DLD1 (cell line): ENCODE measurements around the gene PEX10.

Source experiments
- in situ Hi-C: cut with HindIII; loops from 2 replicates; pipeline ENCODE4 v1.10.0; 2017; ENCODE audit warnings: low sequenced_read_pairs

PEX10 gene

DNA sequence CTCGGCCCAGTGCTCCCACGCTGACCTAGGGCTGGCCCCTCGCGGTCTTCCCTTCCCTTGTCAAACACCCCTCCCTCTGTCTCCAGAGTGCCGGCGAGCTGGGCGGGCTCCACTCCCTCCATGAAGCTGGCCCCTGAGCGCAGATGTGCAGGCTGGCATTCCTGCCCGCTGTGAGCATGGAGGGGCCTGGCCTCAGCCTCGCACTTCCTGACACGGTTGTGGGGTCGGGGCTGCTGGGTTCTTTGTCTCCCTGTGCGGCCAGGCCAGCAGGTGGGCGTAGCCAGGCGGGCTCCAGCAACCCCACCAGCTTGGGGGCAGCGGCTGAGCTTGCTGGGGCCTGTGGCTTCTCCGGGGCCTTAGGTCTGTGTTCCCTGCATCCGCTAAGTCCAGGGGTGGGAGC lies 14.2 kb upstream of the PEX10 start:
- in situ Hi-C loops = loop anchor here (10.0 kb wide), 1 partner anchor 88 kb away; no protein-coding TSS in a partner anchor

DNA sequence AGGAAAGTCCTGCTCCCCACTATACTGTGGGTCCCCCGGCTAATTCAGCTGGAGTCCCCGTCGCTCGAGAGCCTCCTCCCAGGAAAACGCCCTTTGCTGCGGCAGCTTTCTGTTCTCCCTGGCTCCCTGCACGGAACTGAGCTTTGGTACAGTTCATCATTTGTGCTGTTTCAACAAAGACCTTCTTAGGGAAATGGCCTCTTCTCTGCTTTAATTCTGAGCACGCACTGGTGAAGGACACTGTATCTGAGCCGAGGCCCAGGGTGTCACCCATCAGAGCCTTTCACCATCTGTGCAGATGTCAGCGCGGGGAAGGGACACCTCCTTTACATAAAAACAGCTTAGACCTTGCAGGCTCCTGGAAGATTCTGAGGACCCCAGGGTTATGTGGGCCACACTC lies 13.5 kb upstream of the PEX10 start:
- in situ Hi-C loops = loop anchor here (10.0 kb wide), 1 partner anchor 89 kb away; no protein-coding TSS in a partner anchor

DNA sequence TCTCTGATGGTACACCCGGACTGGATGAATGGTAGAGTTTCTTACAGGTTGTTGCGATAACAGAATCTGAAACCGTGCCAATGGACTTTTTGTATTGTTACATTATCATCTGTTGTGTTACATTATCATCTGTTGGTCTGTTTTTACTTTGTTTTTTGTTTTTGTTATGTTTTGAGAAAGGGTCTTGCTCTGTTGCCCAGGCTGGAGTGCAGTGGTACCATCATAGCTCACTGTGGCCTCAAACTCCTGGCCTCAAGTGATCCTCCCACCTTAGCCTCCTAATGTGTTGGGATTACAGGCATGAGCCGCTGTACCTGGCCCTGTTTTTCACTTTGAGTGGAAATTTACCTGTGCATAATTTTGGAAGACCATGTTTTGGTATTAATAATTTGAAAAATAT lies 10.2 kb upstream of the PEX10 start:
- in situ Hi-C loops = loop anchor here (10.0 kb wide), 1 partner anchor 92 kb away; no protein-coding TSS in a partner anchor

DNA sequence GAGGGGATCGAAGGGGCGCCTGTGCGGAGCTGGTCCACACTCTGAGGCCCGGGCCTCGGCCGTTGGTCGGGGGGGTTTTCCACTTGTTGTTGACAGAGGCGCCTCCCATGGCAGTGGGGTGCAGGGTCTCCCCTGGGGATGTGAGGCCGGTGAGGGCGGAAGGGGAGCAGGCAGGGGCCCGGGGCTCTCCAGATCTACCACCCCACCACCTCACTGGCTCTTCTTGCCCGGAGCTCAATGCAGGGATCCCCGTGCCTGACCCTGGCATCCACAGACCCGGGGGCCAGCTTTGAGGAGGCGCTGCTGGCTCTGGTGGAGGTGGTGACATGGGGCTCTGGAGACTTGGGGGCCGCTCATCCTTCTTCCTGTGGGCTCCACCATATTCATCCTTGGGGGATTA lies 7.1 kb upstream of the PEX10 start:
- in situ Hi-C loops = no loop called here

DNA sequence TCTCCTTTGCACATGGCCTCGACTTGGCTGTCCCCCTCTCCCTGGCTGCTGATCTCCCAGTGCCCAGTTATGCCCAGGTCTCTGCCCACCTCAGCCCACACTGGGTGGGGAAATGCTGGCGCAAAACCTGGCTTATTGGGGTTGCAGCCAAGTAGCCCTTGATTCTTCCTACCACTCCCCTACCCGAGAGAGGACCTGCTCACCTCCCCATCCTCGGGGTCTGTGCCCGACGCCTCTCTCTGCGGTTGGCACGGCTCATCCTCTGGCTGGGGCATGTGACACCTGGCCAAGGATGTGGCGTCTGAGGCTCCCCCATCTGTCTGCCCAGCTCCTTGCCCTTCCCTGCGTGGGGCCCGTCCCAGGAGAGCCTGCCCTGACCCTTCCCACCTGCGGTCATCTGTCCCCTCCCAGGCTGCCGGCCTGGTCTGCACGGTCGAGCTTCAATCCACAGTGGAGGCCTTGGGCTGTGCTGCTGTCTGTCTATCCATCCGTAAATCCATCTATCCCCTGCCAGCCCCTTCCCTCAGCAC lies 6.5 kb upstream of the PEX10 start:
- in situ Hi-C loops = no loop called here

DNA sequence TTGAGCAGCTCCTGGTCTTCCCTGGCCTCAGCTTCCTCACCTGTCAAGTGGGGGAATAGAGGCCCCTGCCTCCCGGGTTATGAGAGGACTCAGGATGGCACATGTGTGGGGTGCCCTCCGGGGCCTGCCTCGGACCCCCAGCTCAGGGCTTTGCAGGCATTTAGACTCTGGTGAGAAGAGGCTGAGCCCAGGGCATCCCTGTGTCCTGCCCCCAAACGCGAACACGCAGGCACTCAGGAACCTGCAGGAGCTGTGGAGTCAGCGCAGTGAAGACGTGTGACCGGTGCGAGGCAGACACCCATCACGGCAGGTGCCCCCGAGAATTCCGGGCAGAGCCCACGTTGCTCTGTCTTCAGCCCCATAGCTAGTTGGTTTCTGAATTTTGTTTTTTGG lies 5.5 kb upstream of the PEX10 start:
- in situ Hi-C loops = no loop called here

DNA sequence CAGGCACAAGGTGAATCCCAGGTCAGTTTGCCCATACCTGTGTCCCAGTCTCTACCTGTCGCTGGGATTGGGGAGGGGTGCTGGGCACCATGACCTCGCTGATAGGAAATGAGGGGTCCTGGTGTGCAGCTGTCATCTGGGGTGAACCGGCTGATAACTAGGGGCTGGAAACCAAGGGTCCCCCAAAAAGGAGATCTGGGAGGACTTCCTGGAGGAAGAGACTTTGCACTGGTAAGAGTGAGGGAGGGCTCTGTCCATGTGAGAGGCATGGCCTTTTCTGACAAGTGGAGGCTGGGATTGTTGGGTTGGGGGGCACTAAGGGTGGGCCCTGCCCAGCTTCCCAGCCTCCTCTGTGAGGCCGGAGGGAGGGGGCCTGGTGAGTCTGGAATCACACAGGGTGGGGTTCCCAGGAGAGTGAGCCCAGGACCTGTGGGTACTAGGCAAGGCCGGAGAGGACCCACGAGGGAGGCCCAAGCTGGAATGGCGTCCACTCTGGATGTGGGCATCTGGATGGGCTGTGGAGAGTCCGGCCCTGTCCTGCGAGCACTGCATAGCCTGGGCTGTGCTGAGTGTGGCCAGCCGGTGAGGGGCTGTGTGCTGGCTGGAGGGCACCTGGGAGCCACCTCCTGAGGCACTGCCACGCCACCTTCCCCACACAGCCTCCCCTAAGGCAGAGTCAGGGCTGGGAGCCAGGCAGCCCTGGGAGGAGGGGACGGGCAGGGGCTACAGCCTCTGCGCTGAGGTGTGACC lies 4.9 kb upstream of the PEX10 start:
- in situ Hi-C loops = no loop called here

DNA sequence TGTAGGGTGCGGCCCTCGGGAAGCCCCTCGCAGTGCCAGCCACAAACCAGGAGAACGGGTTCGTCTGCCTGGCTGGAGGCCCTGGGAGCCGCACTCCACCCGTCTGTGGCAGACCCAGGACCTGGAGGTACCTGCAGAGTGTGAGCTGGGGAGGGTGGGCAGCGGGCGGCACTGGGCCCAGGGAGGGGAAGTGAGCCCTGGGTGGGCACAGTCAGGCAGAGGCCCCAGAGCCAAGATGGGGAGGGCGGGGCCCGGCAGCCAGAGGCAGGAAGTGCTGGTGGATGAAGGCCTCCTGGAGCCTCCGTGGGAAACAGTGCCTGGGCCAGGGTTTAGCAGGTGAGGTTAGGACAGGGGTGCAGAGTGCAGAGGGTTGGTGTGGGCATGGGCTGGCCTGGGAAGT lies 4.0 kb upstream of the PEX10 start:
- in situ Hi-C loops = no loop called here

DNA sequence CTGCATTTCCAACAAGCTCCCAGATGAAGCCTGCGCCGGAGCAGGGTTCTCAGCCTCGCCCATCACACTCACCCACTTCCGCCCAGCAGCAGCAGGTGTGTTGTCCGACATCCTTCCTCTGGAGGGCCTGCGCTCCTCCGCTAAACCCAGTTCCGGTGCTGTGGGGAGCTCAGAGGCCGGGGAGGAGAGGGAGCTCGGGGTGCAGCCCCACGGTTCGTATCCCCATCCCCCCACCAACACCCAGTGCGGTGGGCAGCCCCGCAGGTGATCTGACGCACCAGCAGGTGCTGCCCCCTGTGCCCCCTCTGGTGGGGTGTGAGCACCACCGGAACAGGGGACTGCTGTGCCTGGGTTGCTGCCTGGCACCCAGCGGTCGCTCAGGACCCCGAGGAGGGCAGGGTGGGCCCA lies 3.4 kb upstream of the PEX10 start:
- in situ Hi-C loops = no loop called here

DNA sequence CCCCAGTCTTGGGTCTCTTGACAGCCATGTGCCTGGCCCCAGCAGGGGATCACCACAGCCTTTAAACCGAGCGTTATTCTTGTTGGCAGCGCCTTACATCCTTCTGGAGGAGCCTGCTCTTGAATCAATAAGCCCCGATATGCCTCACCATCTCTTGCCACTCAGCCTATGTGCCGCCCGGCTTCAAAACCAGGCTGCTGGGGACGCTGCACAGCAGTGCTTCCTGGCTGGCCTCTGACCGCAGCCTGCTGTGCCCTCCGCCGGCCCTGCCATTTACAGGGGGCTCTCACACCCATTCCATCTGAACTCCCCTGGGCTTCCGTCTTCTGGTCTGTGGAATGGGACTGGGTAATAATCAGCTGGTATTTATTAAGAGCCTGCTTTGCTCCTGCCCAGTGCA lies 3.0 kb upstream of the PEX10 start:
- in situ Hi-C loops = no loop called here

DNA sequence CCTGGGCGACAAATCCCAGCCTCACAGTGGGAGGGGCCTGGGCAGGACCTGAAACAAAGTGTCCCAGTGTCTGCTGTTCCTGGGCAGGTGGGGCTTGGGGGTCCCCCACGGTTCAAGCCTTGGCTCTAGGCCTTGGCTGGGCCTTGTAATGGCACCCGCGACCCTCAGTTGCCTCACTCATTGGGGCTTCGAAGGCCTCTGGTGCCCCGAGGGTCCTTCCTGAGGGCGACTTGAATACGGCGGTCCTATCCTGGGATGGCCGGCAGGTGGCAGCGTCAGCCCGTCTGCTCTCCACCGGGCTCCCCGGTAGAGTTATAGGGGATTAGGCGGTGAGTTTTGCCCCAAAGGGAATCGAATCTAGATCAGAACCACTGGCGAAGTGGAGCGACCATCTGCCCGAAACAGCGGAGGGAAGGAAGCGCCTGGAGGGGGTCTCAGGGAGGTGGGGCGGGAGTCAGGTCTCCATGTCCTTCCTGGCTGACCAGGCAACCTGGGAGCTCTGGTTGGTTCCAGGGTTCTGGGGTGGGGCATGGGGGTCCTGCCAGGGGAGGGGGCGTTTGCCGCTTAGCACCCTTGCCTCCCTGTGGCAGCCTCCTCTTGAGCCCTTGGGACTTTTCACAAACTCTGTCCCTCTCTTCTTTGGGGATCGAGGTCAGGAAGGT lies 2.1 kb upstream of the PEX10 start:
- in situ Hi-C loops = no loop called here

DNA sequence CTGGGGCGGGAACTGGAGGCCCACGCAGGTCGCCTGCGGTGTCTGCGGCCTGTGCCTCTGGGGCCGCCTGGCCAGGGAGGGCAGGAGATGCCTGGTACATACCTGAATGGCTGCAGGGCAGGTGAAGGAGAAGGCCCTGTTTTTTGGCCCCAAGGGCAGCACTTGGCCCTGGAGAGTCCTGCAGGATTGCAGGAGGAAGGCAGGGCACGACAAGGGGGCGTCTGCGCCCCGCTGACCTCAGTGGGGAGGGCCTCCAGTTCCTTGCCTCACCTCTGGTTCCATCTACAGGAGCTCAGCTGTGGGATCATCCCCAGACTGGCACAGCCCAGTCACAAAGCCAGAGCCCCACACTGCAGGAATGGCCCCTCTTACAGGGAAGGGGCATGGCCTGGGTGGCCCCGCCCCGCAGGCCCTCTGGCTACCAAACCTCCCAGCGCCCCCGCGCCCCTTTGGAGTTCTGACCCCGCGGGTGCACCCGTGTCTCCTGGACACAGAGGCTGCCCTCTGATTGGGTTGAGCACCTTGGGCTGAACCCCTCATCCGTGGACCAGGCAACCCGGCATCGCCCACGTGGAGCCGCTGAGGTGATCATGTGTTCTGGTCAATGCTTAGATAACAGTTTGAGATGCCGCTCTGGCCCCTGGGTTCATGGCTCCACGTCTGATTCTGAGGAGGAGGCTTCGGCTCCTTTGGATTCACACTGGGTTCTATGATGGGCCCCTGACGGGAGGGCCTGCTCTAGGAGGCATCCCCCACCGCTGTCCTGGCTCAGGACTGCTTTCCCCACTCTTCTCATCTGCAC lies 1.3 kb upstream of the PEX10 start:
- in situ Hi-C loops = no loop called here

DNA sequence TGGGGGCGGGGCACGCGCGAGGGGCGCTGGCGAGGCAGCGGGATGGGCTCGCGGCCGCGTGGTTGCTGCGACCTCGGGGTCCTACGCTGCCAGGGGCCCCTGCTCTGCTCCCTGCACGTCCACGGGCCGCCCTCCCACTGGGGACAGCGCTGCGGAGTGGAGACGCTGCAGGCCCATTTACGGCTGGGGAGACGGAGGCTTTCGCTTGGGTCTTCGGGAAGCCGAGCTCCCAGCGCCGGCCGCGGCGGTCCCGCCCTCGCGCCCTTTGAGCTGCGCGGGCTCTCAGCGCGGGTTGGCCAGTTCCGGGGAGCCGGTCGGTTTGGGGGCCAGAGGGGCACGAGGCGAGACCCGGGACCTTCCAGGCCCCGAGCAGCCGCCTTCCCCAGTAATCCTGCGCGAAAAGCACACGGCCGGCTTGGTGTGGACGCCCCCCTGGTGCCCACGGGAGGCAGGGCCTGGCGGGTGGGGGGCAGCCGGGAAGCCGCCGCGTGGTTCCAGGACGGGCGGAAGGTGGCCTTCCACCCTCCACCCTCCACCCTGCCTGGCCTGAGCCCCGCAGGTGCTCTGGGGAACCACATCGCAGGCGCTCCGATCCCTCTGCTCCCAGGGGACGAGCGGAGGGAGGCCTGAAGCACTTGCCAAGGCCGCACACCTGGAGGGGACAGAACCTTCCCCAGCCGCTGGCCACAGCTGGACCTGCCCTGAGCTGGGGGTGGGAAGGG lies 570 bp upstream of the PEX10 start:
- in situ Hi-C loops = no loop called here

DNA sequence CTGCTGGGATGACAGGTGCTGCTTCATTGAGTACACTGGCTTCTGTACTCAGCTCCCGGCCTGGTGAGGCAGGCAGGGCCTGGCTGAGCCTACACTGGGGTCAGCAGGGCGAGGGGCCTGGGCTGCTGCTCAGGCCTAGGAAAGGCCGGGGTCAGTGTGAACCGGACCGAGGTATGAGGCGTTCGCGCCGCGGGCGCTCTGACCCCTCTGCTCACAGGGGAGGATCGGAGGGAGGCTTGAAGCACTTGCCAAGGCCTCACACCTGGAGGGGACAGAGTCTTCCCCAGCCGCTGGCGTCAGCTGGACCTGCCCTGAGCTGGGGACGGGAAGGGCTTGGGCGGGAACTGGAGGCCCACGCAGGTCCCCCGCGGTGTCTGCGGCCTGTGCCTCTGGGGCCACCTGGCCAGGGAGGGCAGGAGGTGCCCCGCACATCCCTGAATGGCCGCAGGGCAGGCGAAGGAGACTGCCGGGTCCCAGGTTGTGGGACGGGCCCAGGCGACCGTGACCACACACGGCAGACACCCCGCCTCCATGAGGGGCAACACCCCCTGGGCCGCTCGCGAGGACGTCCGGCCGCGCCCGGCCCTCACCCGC lies 466 bp downstream of the PEX10 start:
- in situ Hi-C loops = no loop called here

DNA sequence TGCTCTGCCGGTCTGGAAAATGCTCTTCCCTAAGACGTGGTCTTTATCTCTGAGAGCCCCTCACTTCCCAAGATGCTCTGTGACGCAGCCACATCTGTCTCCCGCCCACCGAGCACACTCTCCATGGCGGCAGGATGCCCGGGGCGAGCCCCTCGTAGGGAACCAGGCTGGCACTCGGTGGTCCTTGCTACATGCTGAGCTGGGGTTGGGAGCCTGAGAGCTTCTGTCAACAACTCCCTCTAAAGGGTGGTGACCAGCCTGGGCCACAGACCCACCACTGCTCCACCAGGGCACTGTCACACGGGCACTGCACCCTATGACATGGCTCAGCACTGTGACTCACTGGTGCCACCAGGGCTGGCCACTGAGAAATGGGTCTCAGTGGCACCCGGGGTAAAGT lies 2.6 kb downstream of the PEX10 start:
- in situ Hi-C loops = loop anchor here (10.0 kb wide), 1 partner anchor 195 kb away; no protein-coding TSS in a partner anchor

DNA sequence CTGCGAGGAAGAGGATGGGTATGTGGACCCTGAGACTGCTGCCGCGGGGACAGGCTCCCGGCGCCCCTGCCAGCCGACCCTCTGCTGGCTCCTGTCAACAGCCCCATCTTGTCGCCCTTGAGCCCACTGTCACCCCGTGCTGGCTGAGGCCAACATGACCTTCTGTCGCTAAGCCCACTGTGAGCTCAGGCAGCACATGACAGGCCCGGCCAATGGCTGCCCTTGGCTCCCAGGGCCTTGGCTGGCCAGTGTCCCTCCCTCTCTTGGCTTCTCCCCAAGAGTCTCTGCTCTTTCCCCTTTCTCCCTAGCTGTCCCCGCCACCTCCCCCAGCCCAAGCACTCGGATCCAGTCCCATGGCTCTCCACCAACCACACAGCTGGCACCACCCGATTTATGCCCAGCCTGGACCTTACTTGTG lies 3.5 kb downstream of the PEX10 start:
- in situ Hi-C loops = loop anchor here (10.0 kb wide), 1 partner anchor 194 kb away; no protein-coding TSS in a partner anchor

DNA sequence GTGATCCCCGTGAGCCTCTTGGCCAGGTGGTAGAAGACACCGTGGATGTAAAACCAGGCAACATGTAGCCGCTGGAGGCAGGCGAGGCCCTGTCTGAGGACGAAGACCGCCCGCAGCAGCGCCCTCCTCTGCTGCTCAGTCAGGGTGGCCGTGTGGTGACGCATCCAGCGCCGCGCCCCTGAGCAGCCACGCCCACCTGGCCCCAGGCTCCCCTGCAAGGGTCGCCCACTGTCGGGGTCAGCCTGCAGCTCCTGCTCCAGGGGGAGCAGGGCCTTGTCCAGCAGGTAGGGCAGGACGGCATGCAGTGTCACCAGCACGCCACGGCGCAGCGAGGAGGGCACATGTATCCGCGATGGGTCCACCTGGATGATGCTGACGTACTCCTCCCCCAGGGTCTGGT lies 3.9 kb downstream of the PEX10 start:
- in situ Hi-C loops = loop anchor here (10.0 kb wide), 1 partner anchor 194 kb away; no protein-coding TSS in a partner anchor

DNA sequence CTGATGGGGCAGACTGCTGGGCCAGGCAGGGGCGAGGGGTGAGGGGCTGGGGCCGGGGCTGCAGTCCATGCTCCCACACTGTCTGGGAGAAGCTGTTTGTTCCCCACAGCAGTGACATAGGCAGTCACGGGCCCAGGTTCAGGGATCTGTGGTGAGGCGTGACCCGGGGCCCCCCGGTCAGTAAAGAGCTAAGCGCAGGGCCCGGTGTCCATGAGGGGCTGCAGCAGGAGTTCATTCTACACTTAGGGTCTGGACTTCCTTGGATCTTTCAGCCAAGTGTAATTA lies 4.4 kb downstream of the PEX10 start:
- in situ Hi-C loops = loop anchor here (10.0 kb wide), 1 partner anchor 193 kb away; no protein-coding TSS in a partner anchor

DNA sequence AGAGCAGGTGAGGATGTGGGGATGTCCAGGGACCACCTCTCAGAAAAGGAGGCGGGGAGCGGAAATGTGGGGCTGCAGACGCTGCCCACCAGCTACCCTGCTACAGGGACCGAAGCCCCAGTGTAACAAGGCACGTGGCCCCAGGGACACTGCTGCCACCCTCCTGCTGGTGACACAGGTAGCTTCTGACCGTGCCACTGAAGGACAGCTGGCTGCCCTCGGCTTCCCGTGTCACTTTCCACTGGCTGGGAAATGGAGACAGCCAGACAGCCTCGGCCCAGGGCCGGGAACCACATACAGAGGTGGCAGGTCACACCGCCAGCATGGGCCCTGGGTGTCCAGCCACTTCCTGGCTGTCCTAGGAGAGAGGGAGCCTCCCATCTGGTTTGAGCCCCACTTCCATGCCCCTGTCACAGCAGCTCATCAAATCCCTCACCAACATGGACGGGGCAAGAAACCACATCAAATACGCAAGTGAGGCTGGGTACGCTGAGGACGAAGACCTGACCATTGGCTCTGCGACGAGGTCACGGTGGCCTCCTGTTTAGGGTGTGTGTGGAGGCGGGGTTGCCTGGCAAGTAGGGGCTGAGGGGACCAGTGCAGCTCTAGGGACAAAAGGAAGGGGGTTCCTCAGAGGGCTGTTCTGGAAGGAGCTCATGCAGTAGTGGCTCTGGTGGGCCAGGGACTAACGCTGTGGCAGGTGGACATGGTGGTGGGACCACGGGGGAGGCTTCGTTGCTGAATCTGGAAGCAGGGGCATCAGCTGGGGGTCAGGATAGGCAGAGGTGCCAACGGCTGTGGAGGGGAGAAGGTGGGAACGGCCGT lies 5.0 kb downstream of the PEX10 start:
- in situ Hi-C loops = loop anchor here (10.0 kb wide), 1 partner anchor 193 kb away; no protein-coding TSS in a partner anchor
